ENCODE results near the gene BRD7.

DNA sequence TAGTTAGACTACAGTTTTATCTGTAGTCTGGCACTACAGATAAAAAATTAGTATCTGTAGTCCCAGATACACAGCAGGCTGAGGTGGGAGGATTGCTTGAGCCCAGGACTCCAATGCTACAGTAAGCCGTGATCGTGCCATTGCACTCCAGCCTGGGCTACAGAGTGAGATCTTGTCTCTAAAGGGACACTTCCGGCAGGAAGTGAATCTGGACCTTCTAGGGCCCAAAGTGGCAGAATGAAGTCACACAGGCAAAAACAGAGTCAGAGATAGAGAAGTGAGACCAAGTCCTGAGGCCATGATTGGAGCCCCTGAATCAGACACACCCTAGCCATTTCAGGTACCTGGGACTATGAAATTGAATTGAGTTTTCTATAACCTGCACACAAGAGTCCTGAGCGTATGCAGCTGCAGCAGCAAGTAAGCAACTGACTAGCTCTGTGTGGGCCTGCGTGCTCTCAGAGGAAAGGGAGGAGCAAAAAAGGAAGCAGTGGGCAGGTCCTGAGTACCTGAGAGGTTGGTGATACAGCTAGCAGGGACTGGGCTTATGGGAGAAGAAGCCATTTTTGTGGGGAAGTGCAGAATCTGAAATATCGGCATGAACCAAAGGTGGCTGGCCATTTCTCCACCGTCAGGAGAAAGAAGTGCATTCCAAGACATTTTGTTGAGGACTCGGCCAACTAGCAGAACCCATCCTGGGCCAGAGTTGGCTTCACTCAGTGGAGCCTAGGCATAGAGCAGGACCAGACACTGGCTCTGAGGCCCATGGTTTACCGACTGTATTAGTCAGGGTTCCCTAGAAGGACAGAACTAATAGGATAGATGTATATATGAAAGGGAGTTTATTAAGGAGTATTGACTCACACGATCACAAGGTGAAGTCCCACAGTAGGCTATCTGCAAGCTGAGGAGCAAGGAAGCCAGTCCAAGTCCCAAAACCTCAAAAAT is 27.2 kb upstream of the BRD7 start:
- TF ChIP-seq, protein P1, sequence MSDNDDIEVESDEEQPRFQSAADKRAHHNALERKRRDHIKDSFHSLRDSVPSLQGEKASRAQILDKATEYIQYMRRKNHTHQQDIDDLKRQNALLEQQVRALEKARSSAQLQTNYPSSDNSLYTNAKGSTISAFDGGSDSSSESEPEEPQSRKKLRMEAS (IDR thresholded peaks at IDR 0.05), result no peak
- TF ChIP-seq, protein P2, sequence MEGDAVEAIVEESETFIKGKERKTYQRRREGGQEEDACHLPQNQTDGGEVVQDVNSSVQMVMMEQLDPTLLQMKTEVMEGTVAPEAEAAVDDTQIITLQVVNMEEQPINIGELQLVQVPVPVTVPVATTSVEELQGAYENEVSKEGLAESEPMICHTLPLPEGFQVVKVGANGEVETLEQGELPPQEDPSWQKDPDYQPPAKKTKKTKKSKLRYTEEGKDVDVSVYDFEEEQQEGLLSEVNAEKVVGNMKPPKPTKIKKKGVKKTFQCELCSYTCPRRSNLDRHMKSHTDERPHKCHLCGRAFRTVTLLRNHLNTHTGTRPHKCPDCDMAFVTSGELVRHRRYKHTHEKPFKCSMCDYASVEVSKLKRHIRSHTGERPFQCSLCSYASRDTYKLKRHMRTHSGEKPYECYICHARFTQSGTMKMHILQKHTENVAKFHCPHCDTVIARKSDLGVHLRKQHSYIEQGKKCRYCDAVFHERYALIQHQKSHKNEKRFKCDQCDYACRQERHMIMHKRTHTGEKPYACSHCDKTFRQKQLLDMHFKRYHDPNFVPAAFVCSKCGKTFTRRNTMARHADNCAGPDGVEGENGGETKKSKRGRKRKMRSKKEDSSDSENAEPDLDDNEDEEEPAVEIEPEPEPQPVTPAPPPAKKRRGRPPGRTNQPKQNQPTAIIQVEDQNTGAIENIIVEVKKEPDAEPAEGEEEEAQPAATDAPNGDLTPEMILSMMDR (IDR thresholded peaks at IDR 0.05), result no peak
- TF ChIP-seq RCOR1 (IDR thresholded peaks at IDR 0.05; ENCODE audit: low read depth, low read length) (no peak), HEYL (CRISPR knock-in tag; IDR thresholded peaks at IDR 0.05) (no peak), ZFP36 (IDR thresholded peaks at IDR 0.05; ENCODE audit: borderline replicate concordance, partially characterized antibody) (no peak), JUNB (IDR thresholded peaks at IDR 0.05) (no peak)
- TF ChIP-seq, protein P3, sequence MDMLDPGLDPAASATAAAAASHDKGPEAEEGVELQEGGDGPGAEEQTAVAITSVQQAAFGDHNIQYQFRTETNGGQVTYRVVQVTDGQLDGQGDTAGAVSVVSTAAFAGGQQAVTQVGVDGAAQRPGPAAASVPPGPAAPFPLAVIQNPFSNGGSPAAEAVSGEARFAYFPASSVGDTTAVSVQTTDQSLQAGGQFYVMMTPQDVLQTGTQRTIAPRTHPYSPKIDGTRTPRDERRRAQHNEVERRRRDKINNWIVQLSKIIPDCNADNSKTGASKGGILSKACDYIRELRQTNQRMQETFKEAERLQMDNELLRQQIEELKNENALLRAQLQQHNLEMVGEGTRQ (IDR thresholded peaks at IDR 0.05), result no peak

Data from A549 (cell line).